ENCODE results near the gene AATF. TPM values are rescaled to one million over a fixed set of nuclear protein-coding genes. Genes with fewer than 3 reads are reported as not detected.

Gene AATF
- polyA plus RNA-seq, 1 donor from 2014 or later = 12.7 TPM

DNA sequence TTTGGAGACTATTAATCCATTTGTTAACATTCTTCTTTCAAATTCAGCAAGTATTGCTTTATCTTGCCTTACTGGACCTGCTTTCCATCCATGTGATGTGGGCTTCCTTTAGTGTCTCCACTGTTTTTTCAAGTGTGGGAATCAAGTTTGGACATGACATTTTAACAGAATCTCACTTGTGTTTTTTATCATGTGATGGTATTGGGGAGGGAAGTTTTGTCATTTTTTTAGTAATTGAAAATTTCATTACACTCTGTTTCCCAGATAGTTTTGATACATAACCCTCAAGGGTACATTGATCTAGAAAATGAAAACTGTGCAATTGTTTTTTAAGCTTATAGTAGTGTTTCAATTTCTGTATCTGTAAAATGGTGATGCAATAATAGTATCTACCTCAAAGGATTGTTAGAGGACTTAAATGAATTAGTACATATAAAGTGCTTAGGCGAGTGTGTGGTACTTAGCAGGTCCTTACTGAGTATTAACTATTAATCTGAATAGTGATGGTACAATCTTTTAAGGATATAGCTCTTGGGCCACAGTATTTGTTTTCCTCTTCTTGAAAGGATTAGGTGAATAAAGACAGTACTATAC is 27.3 kb downstream of the AATF start:
- Histone ChIP-seq H3F3A (ENCODE audit: insufficient read depth, low read length, poor library complexity, severe bottlenecking) (no peaks in the 10 kb centered on the region), H3K36me3 (ENCODE audit: insufficient read depth, low read length) (no peaks in the 10 kb centered on the region), H3K9me2 (ENCODE audit: insufficient read depth, low read length) (no peaks in the 10 kb centered on the region), H3K4me2 (ENCODE audit: low read length) (no peak overlapping the region), H3K27me3 (ENCODE audit: insufficient read depth, low read depth, low read length) (no peaks in the 10 kb centered on the region), H3K27ac (ENCODE audit: low read length) (no peak overlapping the region), H3K9ac (ENCODE audit: low read length) (no peak overlapping the region), H2AFZ (ENCODE audit: low read depth, low read length) (no peak overlapping the region), H3K4me3 (ENCODE audit: low read length) (no peak overlapping the region), H3K79me2 (replicated peaks; ENCODE audit: insufficient read depth, low read length) (no peaks in the 10 kb centered on the region), H3K9me3 (ENCODE audit: low read length) (no peaks in the 10 kb centered on the region), H4K20me1 (ENCODE audit: insufficient read depth) (no peaks in the 10 kb centered on the region)
- TF ChIP-seq RAD21 (conservative IDR thresholded peaks at IDR 0.05) (no peak), POLR2AphosphoS5 (IDR thresholded peaks at IDR 0.05) (no peak), MXI1 (conservative IDR thresholded peaks at IDR 0.05; ENCODE audit: poor library complexity, severe bottlenecking) (no peak), EP300 (conservative IDR thresholded peaks at IDR 0.05; ENCODE audit: poor library complexity, severe bottlenecking) (no peak), SMC3 (conservative IDR thresholded peaks at IDR 0.05; ENCODE audit: poor library complexity) (no peak), EZH2 (IDR thresholded peaks at IDR 0.05; ENCODE audit: borderline replicate concordance, insufficient read depth, low read length, poor library complexity, severe bottlenecking) (no peak)
- TF ChIP-seq, protein P1, sequence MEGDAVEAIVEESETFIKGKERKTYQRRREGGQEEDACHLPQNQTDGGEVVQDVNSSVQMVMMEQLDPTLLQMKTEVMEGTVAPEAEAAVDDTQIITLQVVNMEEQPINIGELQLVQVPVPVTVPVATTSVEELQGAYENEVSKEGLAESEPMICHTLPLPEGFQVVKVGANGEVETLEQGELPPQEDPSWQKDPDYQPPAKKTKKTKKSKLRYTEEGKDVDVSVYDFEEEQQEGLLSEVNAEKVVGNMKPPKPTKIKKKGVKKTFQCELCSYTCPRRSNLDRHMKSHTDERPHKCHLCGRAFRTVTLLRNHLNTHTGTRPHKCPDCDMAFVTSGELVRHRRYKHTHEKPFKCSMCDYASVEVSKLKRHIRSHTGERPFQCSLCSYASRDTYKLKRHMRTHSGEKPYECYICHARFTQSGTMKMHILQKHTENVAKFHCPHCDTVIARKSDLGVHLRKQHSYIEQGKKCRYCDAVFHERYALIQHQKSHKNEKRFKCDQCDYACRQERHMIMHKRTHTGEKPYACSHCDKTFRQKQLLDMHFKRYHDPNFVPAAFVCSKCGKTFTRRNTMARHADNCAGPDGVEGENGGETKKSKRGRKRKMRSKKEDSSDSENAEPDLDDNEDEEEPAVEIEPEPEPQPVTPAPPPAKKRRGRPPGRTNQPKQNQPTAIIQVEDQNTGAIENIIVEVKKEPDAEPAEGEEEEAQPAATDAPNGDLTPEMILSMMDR (IDR thresholded peaks at IDR 0.05; ENCODE audit: poor library complexity, severe bottlenecking) = no peak
- TF ChIP-seq, protein P2, sequence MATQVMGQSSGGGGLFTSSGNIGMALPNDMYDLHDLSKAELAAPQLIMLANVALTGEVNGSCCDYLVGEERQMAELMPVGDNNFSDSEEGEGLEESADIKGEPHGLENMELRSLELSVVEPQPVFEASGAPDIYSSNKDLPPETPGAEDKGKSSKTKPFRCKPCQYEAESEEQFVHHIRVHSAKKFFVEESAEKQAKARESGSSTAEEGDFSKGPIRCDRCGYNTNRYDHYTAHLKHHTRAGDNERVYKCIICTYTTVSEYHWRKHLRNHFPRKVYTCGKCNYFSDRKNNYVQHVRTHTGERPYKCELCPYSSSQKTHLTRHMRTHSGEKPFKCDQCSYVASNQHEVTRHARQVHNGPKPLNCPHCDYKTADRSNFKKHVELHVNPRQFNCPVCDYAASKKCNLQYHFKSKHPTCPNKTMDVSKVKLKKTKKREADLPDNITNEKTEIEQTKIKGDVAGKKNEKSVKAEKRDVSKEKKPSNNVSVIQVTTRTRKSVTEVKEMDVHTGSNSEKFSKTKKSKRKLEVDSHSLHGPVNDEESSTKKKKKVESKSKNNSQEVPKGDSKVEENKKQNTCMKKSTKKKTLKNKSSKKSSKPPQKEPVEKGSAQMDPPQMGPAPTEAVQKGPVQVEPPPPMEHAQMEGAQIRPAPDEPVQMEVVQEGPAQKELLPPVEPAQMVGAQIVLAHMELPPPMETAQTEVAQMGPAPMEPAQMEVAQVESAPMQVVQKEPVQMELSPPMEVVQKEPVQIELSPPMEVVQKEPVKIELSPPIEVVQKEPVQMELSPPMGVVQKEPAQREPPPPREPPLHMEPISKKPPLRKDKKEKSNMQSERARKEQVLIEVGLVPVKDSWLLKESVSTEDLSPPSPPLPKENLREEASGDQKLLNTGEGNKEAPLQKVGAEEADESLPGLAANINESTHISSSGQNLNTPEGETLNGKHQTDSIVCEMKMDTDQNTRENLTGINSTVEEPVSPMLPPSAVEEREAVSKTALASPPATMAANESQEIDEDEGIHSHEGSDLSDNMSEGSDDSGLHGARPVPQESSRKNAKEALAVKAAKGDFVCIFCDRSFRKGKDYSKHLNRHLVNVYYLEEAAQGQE (IDR thresholded peaks at IDR 0.05; ENCODE audit: borderline replicate concordance) = no peak

DNA sequence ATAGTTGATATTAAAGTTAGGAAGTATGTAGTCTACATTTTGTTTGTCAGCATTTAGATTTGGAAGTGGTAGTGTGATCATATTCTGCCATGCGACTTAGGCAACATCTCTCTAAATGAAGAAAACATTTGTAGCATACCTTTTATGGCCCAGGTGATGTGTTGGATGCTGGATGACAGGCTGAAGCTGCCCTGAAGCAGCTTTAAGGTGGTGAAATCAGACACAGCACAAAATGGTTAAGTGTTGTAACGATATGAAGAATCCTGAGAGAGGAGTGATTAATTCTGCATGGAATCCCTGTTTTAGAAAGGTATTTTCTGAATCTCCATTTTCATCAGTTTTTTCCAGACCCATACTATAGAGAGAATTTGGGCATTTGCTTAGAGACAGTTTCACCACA is 28.3 kb downstream of the AATF start:
- no peak overlapping the region for H3K9ac ChIP-seq (ENCODE audit: low read length)
- no peak overlapping the region for H3K4me3 ChIP-seq (ENCODE audit: low read length)
- H3K4me2 ChIP-seq (ENCODE audit: low read length) = no peak overlapping the region
- H4K20me1 ChIP-seq (ENCODE audit: insufficient read depth) = no peaks in the 10 kb centered on the region
- H3K27me3 ChIP-seq (ENCODE audit: insufficient read depth, low read depth, low read length) = no peaks in the 10 kb centered on the region
- H3K9me2 ChIP-seq (ENCODE audit: insufficient read depth, low read length) = no peaks in the 10 kb centered on the region
- H3F3A ChIP-seq (ENCODE audit: insufficient read depth, low read length, poor library complexity, severe bottlenecking) = no peaks in the 10 kb centered on the region
- H3K9me3 ChIP-seq (ENCODE audit: low read length) = no peaks in the 10 kb centered on the region
- no peaks in the 10 kb centered on the region for H3K79me2 ChIP-seq (replicated peaks; ENCODE audit: insufficient read depth, low read length)
- TF ChIP-seq RAD21 (conservative IDR thresholded peaks at IDR 0.05) = no peak
- TF ChIP-seq, protein P2 (IDR thresholded peaks at IDR 0.05; ENCODE audit: borderline replicate concordance) = no peak
- TF ChIP-seq EZH2 (IDR thresholded peaks at IDR 0.05; ENCODE audit: borderline replicate concordance, insufficient read depth, low read length, poor library complexity, severe bottlenecking) = no peak
- TF ChIP-seq POLR2AphosphoS5 (IDR thresholded peaks at IDR 0.05) = no peak
- TF ChIP-seq TAF1 (IDR thresholded peaks at IDR 0.05; ENCODE audit: low read depth) = no peak
- TF ChIP-seq MXI1 (conservative IDR thresholded peaks at IDR 0.05; ENCODE audit: poor library complexity, severe bottlenecking) = no peak
- TF ChIP-seq, protein P1 (IDR thresholded peaks at IDR 0.05; ENCODE audit: poor library complexity, severe bottlenecking) = no peak
- TF ChIP-seq SMC3 (conservative IDR thresholded peaks at IDR 0.05; ENCODE audit: poor library complexity) = no peak
- TF ChIP-seq EP300 (conservative IDR thresholded peaks at IDR 0.05; ENCODE audit: poor library complexity, severe bottlenecking) = no peak
- H3K36me3 ChIP-seq (ENCODE audit: insufficient read depth, low read length) = no peaks in the 10 kb centered on the region
- no peak overlapping the region for H3K27ac ChIP-seq (ENCODE audit: low read length)
- H2AFZ ChIP-seq (ENCODE audit: low read depth, low read length) = no peak overlapping the region
